Astrocyte of the cerebellum (primary cell): ENCODE measurements around the gene CCDC102A.

ENCODE experiments used
- DNase-seq: peaks from one replicate; pipeline ENCODE4 v3.0.0-alpha.2; 2011; ENCODE audit warnings: low read depth
- H3K4me3 ChIP-seq: 2 replicates; pipeline ENCODE4 v1.5.1; 2011; ENCODE audit warnings: mild to moderate bottlenecking, low read depth, low read length, moderate library complexity
- CTCF ChIP-seq: IDR thresholded peaks from 2 replicates; pipeline ENCODE4 v1.5.1; 2012; ENCODE audit warnings: low read length, low read depth, moderate library complexity, mild to moderate bottlenecking; ENCODE audit errors: missing control alignments
- in situ Hi-C: cut with HindIII; loops from 2 replicates; pipeline ENCODE4 v1.10.0; 2017; ENCODE audit warnings: low sequenced_read_pairs

Gene CCDC102A

GRCh38 chr16:57482845-57483545, 53.4 kb downstream of the CCDC102A start:
- TF ChIP-seq CTCF, result no peak
- DNase-seq, result no peak
- in situ Hi-C loops, result no loop called here
- no peak overlapping the region for H3K4me3 ChIP-seq

- in situ Hi-C loops, result no loop called here
- no peak for DNase-seq
- no peak overlapping the region for H3K4me3 ChIP-seq
These were observed 55.0 kb downstream of the CCDC102A start for GRCh38 chr16:57481421-57481820.

GRCh38 chr16:57480754-57481230, 55.6 kb downstream of the CCDC102A start:
- H3K4me3 ChIP-seq, result no peak overlapping the region
- DNase-seq, result no peak
- no peak for TF ChIP-seq CTCF
- in situ Hi-C loops, result no loop called here

More at GRCh38 chr16:57481421-57481820, 55.0 kb downstream of the CCDC102A start:
- no peak for TF ChIP-seq CTCF

GRCh38 chr16:57479976-57480753, 56.2 kb downstream of the CCDC102A start:
- TF ChIP-seq CTCF, result no peak
- in situ Hi-C loops, result no loop called here
- no peak for DNase-seq
- H3K4me3 ChIP-seq, result peak overlapping the region; percentile 46

DNA sequence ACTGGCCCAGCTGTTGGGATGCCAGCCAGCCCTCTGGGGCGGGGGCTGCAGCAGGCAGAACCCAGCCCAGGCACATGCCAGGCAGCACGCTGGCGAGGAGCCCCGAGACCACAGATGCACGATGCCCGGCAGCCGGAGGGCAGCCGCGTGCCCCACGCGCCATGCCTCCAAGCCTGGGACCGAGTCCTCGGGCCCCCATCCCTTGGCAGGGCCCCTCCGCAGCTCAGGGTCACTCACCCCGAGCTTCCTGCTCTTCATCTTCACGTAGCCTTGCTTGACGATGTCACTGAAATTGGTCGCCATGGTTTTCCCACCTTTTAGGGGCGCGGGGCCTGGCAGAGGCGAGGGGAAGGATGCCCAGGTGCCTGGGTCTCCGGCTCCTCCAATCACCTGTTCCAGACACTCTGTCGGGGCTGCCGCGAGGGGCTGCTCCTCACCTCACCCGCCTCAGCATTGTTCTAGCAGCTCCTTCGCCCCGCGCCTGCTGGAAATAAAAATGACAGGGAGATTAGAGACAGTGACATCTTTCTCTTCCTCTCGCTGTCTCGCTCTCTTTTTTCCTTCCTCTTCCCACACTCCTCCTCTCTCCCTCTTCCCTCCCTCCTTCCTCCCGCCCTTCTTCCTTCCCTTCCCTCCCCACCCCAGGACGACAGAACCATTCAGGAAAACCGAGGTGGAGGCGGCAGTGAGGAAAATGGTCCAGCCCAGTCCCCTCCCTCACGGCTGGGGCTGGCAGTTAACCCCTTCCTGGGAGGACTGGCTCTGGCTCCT, 57.0 kb downstream of the CCDC102A start:
- peak overlapping the region; percentile 46 for H3K4me3 ChIP-seq
- no peak for TF ChIP-seq CTCF
- no peak for DNase-seq
- in situ Hi-C loops, result no loop called here

DNA sequence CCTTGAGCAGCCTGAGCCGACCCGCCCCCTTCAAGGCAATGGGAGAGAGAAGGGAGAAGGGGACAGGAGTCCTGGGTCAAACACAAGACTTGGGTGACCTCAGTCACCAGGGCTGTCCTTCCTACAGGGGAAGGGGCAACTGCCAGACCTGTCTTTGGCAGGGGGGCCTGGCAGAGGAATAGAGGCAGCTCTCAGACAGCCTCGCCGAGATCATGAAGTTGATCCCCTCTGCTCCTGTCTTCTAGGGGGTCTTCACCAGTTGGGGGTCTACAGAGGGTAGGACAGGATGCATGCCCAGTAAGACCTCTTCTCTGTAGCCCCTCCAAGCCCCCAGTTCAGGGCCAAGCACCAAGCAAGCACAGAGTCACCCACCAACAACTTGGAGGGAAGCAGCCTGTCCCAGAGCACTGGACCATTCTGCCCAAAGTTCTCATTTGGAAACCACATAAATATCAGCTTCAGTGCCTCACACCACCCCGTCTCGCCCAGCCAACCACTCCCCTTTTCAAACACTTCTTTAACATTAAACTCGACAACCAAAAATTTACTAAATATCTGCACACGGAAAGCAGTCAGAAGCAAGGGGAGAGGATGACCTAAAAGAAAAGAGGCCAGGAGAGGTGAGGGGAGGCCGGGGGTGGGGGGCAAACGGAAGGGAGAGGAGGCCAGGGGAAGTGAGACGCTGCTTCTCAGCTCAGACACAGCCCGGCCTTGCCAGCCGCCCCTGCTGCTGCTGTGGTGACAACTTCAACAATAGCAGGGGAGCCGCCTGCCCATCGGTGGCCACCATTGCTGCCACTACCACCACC, 57.8 kb downstream of the CCDC102A start:
- peak overlapping the region; percentile 46 for H3K4me3 ChIP-seq
- in situ Hi-C loops, result no loop called here
- DNase-seq, result no peak
- TF ChIP-seq CTCF, result no peak
